Endodermal cell (in vitro differentiated cells): Measurements from ENCODE around the gene PGLYRP3. TPM values are rescaled to one million over a fixed set of nuclear protein-coding genes. Genes with fewer than 3 reads are reported as not detected.
"Not testable (repeated sequence)": the region's sequence is repeated elsewhere in the genome, so short reads cannot be mapped to it uniquely, and the experiment has no call there.

Source experiments
- DNase-seq: peaks from one replicate; pipeline ENCODE4 v3.0.0-alpha.2; 2017
- H3K27ac ChIP-seq: 2 replicates; pipeline ENCODE4 v1.5.1; 2013; ENCODE audit warnings: mild to moderate bottlenecking, low read depth, low read length, moderate library complexity
- H3K27me3 ChIP-seq: 2 replicates; pipeline ENCODE4 v1.6.1; 2013; ENCODE audit warnings: mild to moderate bottlenecking, low read length, moderate library complexity; ENCODE audit not compliant: insufficient read depth, control insufficient read depth, poor library complexity, severe bottlenecking
- H3K36me3 ChIP-seq: 2 replicates; pipeline ENCODE4 v1.7.0; 2013; ENCODE audit warnings: mild to moderate bottlenecking, low read length, moderate library complexity; ENCODE audit not compliant: control insufficient read depth, insufficient read depth
- H3K4me1 ChIP-seq: one replicate; pipeline ENCODE4 v1.7.0; 2013; ENCODE audit warnings: low read length; ENCODE audit not compliant: control insufficient read depth, insufficient read depth
- H3K4me3 ChIP-seq: 2 replicates; pipeline ENCODE4 v1.5.1; 2013; ENCODE audit warnings: mild to moderate bottlenecking, low read length, moderate library complexity
- H3K9ac ChIP-seq: 2 replicates; pipeline ENCODE4 v1.6.1; 2013; ENCODE audit warnings: mild to moderate bottlenecking, low read length, moderate library complexity; ENCODE audit not compliant: poor library complexity, severe bottlenecking; ENCODE audit errors: extremely low read depth
- H3K9me3 ChIP-seq: 2 replicates; pipeline ENCODE4 v1.6.1; 2013; ENCODE audit warnings: mild to moderate bottlenecking, low read length, moderate library complexity; ENCODE audit not compliant: control insufficient read depth
- H3K27ac Mint-ChIP-seq: 2 replicates; pipeline ENCODE4 v1.8.0; 2020; ENCODE audit warnings: mixed read lengths
- H3K27me3 Mint-ChIP-seq: 2 replicates; pipeline ENCODE4 v1.8.0; 2021; ENCODE audit warnings: mild to moderate bottlenecking, mixed read lengths; ENCODE audit not compliant: insufficient read depth
- H3K36me3 Mint-ChIP-seq: 2 replicates; pipeline ENCODE4 v1.8.0; 2020; ENCODE audit warnings: low read depth, mixed read lengths
- H3K4me1 Mint-ChIP-seq: 2 replicates; pipeline ENCODE4 v1.8.0; 2020; ENCODE audit warnings: mixed read lengths
- H3K4me3 Mint-ChIP-seq: 2 replicates; pipeline ENCODE4 v1.8.0; 2020; ENCODE audit warnings: mild to moderate bottlenecking, moderate library complexity, mixed read lengths
- H3K9me3 Mint-ChIP-seq: 2 replicates; pipeline ENCODE4 v1.8.0; 2020; ENCODE audit warnings: mild to moderate bottlenecking, mixed read lengths
- WGBS, 2 experiments: methylation state at CpG; one replicate each; pipeline versions ENCODE4 v1.1.5 to v1.1.7; 2013; ENCODE audit warnings: missing lambda C conversion rate in 2 of 2, mixed read lengths in 1 of 2; ENCODE audit not compliant: insufficient coverage in 1 of 2, insufficient read length in 1 of 2; 5-methylcytosine and 5-hydroxymethylcytosine counted together
- total RNA-seq, 2 donors: library from RNA; stranded (reverse); fragmentation: NEBNext Ultra II Directional in 1 of 2; extraction: Animal tissue kit (Norgen Biotek cat#: 25700) in 1 of 2; gene quantifications; 2 replicates in 1 of 2; 3 replicates in 1 of 2; pipeline ENCODE4 v1.2.1, GENCODE V29; 2021
- TF ChIP-seq, protein P1 (sequence below): fragments of 200-600 bp; sonication (generic); conservative IDR thresholded peaks from 2 replicates; pipeline ENCODE4 v1.5.0; 2021; ENCODE audit warnings: antibody characterized with exemption, mild to moderate bottlenecking

Gene PGLYRP3
- total RNA-seq, 2 donors from 2014 or later, result not detected

DNA sequence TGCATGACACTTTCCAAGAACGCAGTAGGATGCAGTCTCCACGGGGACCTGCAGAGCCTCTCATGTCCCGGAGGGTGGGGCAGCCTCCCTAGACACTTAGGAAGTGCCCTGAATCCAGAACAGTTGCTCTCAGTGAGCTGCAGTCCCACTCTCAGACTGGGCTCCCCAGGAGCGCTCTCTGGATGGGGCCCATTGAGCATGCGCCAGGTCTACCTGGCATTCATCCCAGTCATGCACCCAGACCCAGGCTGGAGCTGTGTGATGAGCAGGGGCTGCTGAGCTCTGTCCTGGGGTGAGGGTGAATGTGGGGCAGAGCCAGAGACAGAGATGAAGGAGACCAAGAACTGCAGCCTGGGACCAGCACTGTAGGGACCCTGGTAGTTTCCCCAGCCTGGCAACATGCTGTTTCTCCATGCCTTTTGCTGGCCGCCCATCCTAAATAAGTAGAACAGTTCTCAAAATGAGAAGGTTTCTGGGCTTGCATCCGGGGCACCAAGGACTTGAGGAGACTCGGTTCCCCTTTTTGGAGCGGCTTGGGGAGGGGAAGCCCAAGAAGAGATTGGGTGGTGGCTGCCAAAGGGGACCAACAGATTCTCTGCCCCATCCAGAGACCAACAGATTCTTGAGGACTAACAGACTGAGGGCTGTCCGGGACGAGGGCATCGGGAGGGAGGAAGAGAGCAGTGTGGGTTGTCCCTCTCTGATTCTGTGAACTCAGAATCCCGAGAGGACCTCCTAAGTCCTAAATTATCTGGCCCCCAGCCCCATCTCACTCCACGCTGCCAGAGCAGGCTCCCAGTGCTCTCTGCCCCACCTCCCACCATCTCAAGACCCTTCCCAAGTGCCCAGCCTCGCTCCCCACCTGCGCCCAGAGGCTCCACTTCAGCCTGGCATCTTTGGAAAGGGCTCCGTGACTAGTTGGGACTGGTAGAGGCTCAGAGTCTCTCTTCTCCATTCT is 36.9 kb upstream of the PGLYRP3 start:
- peaks cover 16% of the 10 kb centered on the region for H3K4me1 Mint-ChIP-seq
- no peaks in the 10 kb centered on the region for H3K36me3 ChIP-seq
- H3K9me3 Mint-ChIP-seq, result no peaks in the 10 kb centered on the region
- H3K27ac ChIP-seq, result no peak overlapping the region
- 72 to 77% methylated on average over 11 to 17 of the region's 17 CpGs for WGBS, 2 experiments
- H3K27me3 ChIP-seq, result no peaks in the 10 kb centered on the region
- peak; percentile 39 for DNase-seq
- H3K4me3 ChIP-seq, result no peak overlapping the region
- H3K4me1 ChIP-seq, result peaks cover 2% of the 10 kb centered on the region
- TF ChIP-seq, protein P1, sequence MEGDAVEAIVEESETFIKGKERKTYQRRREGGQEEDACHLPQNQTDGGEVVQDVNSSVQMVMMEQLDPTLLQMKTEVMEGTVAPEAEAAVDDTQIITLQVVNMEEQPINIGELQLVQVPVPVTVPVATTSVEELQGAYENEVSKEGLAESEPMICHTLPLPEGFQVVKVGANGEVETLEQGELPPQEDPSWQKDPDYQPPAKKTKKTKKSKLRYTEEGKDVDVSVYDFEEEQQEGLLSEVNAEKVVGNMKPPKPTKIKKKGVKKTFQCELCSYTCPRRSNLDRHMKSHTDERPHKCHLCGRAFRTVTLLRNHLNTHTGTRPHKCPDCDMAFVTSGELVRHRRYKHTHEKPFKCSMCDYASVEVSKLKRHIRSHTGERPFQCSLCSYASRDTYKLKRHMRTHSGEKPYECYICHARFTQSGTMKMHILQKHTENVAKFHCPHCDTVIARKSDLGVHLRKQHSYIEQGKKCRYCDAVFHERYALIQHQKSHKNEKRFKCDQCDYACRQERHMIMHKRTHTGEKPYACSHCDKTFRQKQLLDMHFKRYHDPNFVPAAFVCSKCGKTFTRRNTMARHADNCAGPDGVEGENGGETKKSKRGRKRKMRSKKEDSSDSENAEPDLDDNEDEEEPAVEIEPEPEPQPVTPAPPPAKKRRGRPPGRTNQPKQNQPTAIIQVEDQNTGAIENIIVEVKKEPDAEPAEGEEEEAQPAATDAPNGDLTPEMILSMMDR, result no peak
- H3K36me3 Mint-ChIP-seq, result no peaks in the 10 kb centered on the region
- H3K9me3 ChIP-seq, result no peaks in the 10 kb centered on the region
- no peak overlapping the region for H3K4me3 Mint-ChIP-seq
- no peak overlapping the region for H3K9ac ChIP-seq
- no peak overlapping the region for H3K27ac Mint-ChIP-seq
- H3K27me3 Mint-ChIP-seq, result peaks cover 20% of the 10 kb centered on the region

DNA sequence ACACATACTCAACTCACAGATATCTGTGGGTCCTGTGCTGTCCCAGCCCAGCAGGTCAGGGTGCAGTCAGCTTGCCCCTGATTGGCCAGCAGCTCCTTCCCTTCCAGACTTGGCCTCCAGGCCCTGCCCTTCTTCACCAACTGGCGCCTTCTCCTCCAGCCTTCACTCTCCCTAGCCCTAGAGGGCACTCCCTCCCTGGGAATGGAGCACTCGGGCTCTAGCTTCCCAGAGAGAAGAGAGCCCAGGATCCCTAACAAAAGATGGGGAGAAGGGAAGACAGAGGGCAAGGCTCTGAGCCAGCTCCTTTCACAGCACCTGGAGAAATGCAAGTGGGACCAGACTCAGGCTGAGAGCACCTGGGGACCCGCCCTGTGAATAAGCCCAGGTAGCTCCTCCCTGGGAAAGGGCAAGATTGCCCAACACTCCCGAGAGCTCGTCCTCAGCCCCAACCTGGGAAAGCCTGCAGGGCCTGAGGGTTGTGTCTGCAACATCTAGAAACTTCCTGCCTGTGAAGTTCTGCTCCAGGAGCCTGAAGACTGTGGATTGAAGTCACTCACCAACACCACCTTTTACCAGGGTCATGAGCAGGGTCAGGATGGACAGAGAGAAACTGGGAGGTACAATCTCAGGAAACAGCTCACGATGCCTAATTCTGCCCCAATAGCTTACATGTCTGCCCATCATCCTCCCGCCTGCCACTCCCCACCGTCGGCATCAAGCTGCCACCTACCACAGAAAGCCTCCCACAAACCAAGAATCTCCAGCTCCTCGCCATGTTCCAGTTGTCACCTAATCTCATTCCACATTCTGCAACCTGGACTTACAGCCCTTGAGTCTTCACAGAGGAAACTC is 36.0 kb upstream of the PGLYRP3 start, which contains the start of gene PGLYRP4:
Gene PGLYRP4 (minus strand): TSS at position 331 of the 852 bp plus-strand sequence. CDS start 909 bp downstream, outside the sequence.
- Histone ChIP-seq H3K4me3 (no peak within 1 kb of the TSS), H3K9ac (no peak within 1 kb of the TSS), H3K9me3 (no peaks in the 10 kb centered on the region), H3K27me3 (no peaks in the 10 kb centered on the region), H3K4me1 (peaks cover 4% of the 10 kb centered on the region), H3K36me3 (no peaks in the 10 kb centered on the region), H3K27ac (no peak within 1 kb of the TSS)
- H3K27ac Mint-ChIP-seq, result no peak within 1 kb of the TSS
- no peak within 1 kb of the TSS for H3K4me3 Mint-ChIP-seq
- TF ChIP-seq, protein P1, result no peak
- DNase-seq, result peak; percentile 71
- no peaks in the 10 kb centered on the region for H3K36me3 Mint-ChIP-seq
- no peaks in the 10 kb centered on the region for H3K9me3 Mint-ChIP-seq
- peaks cover 25% of the 10 kb centered on the region for H3K4me1 Mint-ChIP-seq
- H3K27me3 Mint-ChIP-seq, result peaks cover 20% of the 10 kb centered on the region
- 69 to 72% methylated on average over 5 to 10 of the region's 10 CpGs for WGBS, 2 experiments

DNA sequence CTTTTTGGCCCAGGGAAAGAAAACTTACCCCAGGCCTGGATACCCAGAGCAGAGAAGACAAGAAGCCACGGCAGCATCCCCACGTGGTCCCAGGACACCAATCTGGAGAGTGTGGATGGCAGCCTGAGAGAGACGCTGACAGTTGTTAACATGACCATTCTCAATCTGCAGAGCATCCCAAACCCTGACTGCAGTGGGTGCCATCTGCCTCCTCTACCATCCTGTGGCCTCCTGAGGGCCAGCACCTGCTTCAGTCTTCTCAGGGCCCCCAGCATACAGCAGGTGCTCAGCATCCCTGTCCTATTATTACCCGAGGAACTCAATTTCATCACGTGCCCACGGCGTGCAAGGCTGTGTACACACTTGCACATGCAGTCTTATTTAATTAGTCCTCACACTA is 35.1 kb upstream of the PGLYRP3 start:
- Mint-ChIP-seq H3K4me1 (peaks cover 33% of the 10 kb centered on the region), H3K36me3 (no peaks in the 10 kb centered on the region), H3K27ac (no peak overlapping the region), H3K4me3 (no peak overlapping the region), H3K27me3 (peaks cover 20% of the 10 kb centered on the region), H3K9me3 (no peaks in the 10 kb centered on the region)
- H3K9me3 ChIP-seq, result no peaks in the 10 kb centered on the region
- no peak overlapping the region for H3K27ac ChIP-seq
- 77% methylated on average over 7 of the region's 7 CpGs for WGBS, 2 experiments
- H3K4me3 ChIP-seq, result no peak overlapping the region
- peaks cover 6% of the 10 kb centered on the region for H3K4me1 ChIP-seq
- no peaks in the 10 kb centered on the region for H3K36me3 ChIP-seq
- TF ChIP-seq, protein P1, result no peak
- no peak for DNase-seq
- H3K27me3 ChIP-seq, result no peaks in the 10 kb centered on the region
- H3K9ac ChIP-seq, result no peak overlapping the region

DNA sequence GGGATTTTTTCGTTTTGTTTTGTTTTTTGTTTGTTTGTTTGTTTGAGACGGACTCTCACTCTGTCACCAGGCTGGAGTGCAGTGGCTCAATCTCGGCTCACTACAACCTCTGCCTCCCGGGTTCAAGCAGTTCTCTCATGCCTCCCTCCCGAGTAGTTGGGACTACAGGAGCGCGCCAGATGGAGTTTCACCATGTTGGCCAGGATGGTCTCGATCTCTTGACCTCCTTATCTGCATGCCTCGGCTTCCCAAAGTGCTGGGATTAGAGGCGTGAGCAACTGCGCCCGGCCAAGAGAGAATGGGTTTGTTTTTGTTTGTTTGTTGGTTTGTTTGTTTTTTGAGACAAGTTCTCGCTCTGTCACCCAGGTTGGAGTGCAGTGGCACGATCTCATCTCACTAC is 34.3 kb upstream of the PGLYRP3 start:
- not testable (repeated sequence) for H3K9ac ChIP-seq, H3K9me3 Mint-ChIP-seq, H3K36me3 Mint-ChIP-seq, H3K4me3 Mint-ChIP-seq, H3K4me1 ChIP-seq, H3K27me3 ChIP-seq, H3K36me3 ChIP-seq, H3K27ac ChIP-seq, H3K9me3 ChIP-seq, H3K4me3 ChIP-seq, H3K27ac Mint-ChIP-seq
- H3K27me3 Mint-ChIP-seq, result peaks cover 20% of the 10 kb centered on the region
- peaks cover 41% of the 10 kb centered on the region for H3K4me1 Mint-ChIP-seq
- 83 to 92% methylated on average over 7 to 14 of the region's 14 CpGs for WGBS, 2 experiments
- peak; percentile 24 for DNase-seq
